Ascending aorta (tissue), 2 donors: Measurements from ENCODE around the gene DROSHA. TPM values are rescaled to one million over a fixed set of nuclear protein-coding genes. Genes with fewer than 3 reads are reported as not detected.
"Not testable (repeated sequence)": the region's sequence is repeated elsewhere in the genome, so short reads cannot be mapped to it uniquely, and the experiment has no call there.

Experiments used
- DNase-seq, 2 donors: peaks; one replicate each; pipeline ENCODE4 v3.0.0-alpha.2; 2019; ENCODE audit warnings: low spot score in 2 of 2
- H3K27ac ChIP-seq, 2 donors: fragments of 200-600 bp; sonication (generic); one replicate each; pipeline ENCODE4 v1.5.1; 2016 to 2017; ENCODE audit warnings: mild to moderate bottlenecking in 1 of 2
- H3K27me3 ChIP-seq: fragments of 200-600 bp; sonication (generic); one replicate; pipeline ENCODE4 v1.5.1; 2017
- H3K36me3 ChIP-seq, 2 donors: fragments of 200-600 bp; sonication (generic); one replicate each; pipeline ENCODE4 v1.5.1; 2016
- H3K4me1 ChIP-seq, 2 donors: fragments of 200-600 bp; sonication (generic); one replicate each; pipeline ENCODE4 v1.5.1; 2016 to 2017; ENCODE audit warnings: mild to moderate bottlenecking in 1 of 2
- H3K4me3 ChIP-seq, 2 donors: fragments of 200-600 bp; sonication (generic); one replicate each; pipeline ENCODE4 v1.5.1; 2016 to 2017; ENCODE audit warnings: mild to moderate bottlenecking in 1 of 2
- H3K9me3 ChIP-seq, 2 donors: fragments of 200-600 bp; sonication (generic); one replicate each; pipeline ENCODE4 v1.5.1; 2016
- CTCF ChIP-seq, 3 experiments: fragments of 200-600 bp in 2 of 3; fragments of 450-650 bp in 1 of 3; sonication (generic) in 2 of 3; IDR thresholded peaks; one replicate each; pipeline ENCODE4 v1.5.1; 2016 to 2019; ENCODE audit warnings: antibody characterized with exemption in 3 of 3, mild to moderate bottlenecking in 1 of 3, moderate library complexity in 1 of 3
- intact Hi-C: fragments of 100-400 bp; cut with DNase I; formaldehyde crosslinking; loops from one replicate; pipeline ENCODE4 v1.15.1; 2023
- total RNA-seq: library from RNA; depleted of rRNA; stranded (reverse); fragments of >200 nt; gene quantifications from one replicate; pipeline ENCODE4 v1.1.0, GENCODE V29; 2016

DROSHA gene
- total RNA-seq, 1 donor from 2014 or later = 54.9 TPM

GRCh38 chr5:31569068-31569467, 37.2 kb upstream of the DROSHA start:
- Histone ChIP-seq H3K36me3 (no peaks in the 10 kb centered on the region), H3K4me3 (no peak overlapping the region), H3K4me1 (no peaks in the 10 kb centered on the region), H3K27me3 (no peaks in the 10 kb centered on the region), H3K27ac (no peak overlapping the region), H3K9me3 (no peaks in the 10 kb centered on the region)
- intact Hi-C loops = no loop called here
- TF ChIP-seq CTCF (IDR thresholded peaks at IDR 0.05) = no peak
- no peak for DNase-seq

DNA sequence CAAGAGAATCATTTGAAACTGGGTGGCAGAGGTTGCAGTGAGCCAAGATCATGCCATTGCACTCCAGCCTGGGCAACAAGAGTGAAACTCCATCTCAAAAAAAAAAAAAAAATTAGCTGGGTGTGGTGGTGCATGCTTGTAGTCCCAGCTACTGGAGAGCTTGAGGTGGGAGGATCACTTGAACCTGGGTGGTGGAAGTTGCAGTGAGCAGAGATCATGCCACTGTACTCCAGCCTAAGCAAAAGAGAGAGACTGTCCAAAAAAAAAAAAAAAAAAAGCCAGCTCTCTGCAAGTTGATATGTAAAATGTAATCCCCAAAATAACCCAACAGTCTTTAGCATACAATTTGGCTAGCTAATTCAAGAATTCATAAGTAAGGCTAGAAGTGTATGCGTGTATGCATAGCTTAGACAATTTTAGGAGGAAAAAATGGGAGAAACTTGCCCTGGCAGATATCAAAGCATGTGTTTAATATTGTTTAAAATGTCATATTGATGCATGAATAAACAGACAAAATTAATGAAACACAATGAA, 36.5 kb upstream of the DROSHA start:
- Histone ChIP-seq H3K9me3 (no peaks in the 10 kb centered on the region), H3K4me1 (no peaks in the 10 kb centered on the region), H3K36me3 (no peaks in the 10 kb centered on the region), H3K27me3 (no peaks in the 10 kb centered on the region), H3K27ac (no peak overlapping the region), H3K4me3 (no peak overlapping the region)
- no peak for TF ChIP-seq CTCF (IDR thresholded peaks at IDR 0.05)
- intact Hi-C loops = no loop called here
- DNase-seq = no peak

- DNase-seq, H3K27ac ChIP-seq, H3K4me1 ChIP-seq, H3K4me3 ChIP-seq, H3K36me3 ChIP-seq, intact Hi-C loops, H3K27me3 ChIP-seq, H3K9me3 ChIP-seq: not testable (repeated sequence)
Measured at GRCh38 chr5:31566362-31566761, 34.5 kb upstream of the DROSHA start.

DNA sequence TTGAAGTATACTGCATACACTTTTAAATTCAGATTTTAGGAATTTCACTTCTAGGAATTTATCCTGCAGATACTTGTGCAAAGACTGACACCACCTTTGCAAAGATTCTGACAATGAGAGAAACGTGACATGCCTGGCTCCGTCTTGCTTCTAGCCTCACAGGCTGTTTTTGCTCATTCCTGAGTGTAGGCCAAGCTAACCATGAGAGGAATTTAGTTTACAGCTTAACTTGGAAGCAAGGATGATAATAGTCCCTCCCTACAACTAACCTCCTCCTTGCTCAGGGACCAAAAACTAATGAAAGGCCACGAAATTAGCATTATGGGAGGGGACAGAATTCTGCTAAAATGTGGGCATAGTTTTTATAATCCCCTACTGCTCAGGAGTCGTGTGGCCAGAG, 31.3 kb upstream of the DROSHA start:
- Histone ChIP-seq H3K27me3 (no peaks in the 10 kb centered on the region), H3K36me3 (no peaks in the 10 kb centered on the region), H3K9me3 (no peaks in the 10 kb centered on the region), H3K27ac (no peak overlapping the region), H3K4me1 (no peaks in the 10 kb centered on the region), H3K4me3 (no peak overlapping the region)
- no peak for DNase-seq
- no peak for TF ChIP-seq CTCF (IDR thresholded peaks at IDR 0.05)
- intact Hi-C loops = no loop called here

GRCh38 chr5:31561946-31562345, 30.1 kb upstream of the DROSHA start:
- H3K27ac ChIP-seq = no peak overlapping the region
- no peaks in the 10 kb centered on the region for H3K36me3 ChIP-seq
- TF ChIP-seq CTCF (IDR thresholded peaks at IDR 0.05) = no peak
- DNase-seq = no peak
- H3K4me3 ChIP-seq = no peak overlapping the region
- no peaks in the 10 kb centered on the region for H3K27me3 ChIP-seq
- intact Hi-C loops = no loop called here
- no peaks in the 10 kb centered on the region for H3K9me3 ChIP-seq
- no peaks in the 10 kb centered on the region for H3K4me1 ChIP-seq

GRCh38 chr5:31559942-31560341, 28.0 kb upstream of the DROSHA start:
- no peak for TF ChIP-seq CTCF (IDR thresholded peaks at IDR 0.05)
- no peak overlapping the region for H3K27ac ChIP-seq
- DNase-seq = no peak
- H3K4me1 ChIP-seq = no peaks in the 10 kb centered on the region
- intact Hi-C loops = no loop called here
- H3K9me3 ChIP-seq = no peaks in the 10 kb centered on the region
- H3K27me3 ChIP-seq = no peaks in the 10 kb centered on the region
- no peak overlapping the region for H3K4me3 ChIP-seq
- peaks cover 7 to 11% of the 10 kb centered on the region in 2 donors for H3K36me3 ChIP-seq
